ENCODE data around the gene CEP55.

Gene CEP55

GRCh38 chr10:93469454-93469853, 27.0 kb upstream of the CEP55 start:
- DNase-seq (ENCODE audit: low read depth): no peak

- peak; percentile 97 for DNase-seq (ENCODE audit: low read depth)
Observed at GRCh38 chr10:93471110-93471651, 25.2 kb upstream of the CEP55 start.

GRCh38 chr10:93473161-93473560, 23.3 kb upstream of the CEP55 start:
- DNase-seq (ENCODE audit: low read depth): no peak

- no peak for DNase-seq (ENCODE audit: low read depth)
Observed at GRCh38 chr10:93473804-93474472, 22.5 kb upstream of the CEP55 start.

- DNase-seq (ENCODE audit: low read depth): no peak
Observed at GRCh38 chr10:93475227-93475626, 21.2 kb upstream of the CEP55 start.

- peak; percentile 92 for DNase-seq (ENCODE audit: low read depth)
Observed at GRCh38 chr10:93475871-93476270, 20.5 kb upstream of the CEP55 start.

- DNase-seq (ENCODE audit: low read depth): no peak
Observed at GRCh38 chr10:93476756-93477155, 19.7 kb upstream of the CEP55 start.

GRCh38 chr10:93478873-93479272, 17.5 kb upstream of the CEP55 start:
- no peak for DNase-seq (ENCODE audit: low read depth)

- DNase-seq (ENCODE audit: low read depth): no peak
Observed at GRCh38 chr10:93481637-93482144, 14.7 kb upstream of the CEP55 start.

GRCh38 chr10:93482145-93482834, 14.1 kb upstream of the CEP55 start, which contains the start of gene MYOF:
Gene MYOF, minus strand, starts transcription at chr10:93482334. Its CDS starts 140 bp downstream, at chr10:93482194.
- DNase-seq (ENCODE audit: low read depth): peak; percentile 85

GRCh38 chr10:93485690-93486089, 10.7 kb upstream of the CEP55 start:
- DNase-seq (ENCODE audit: low read depth): no peak

GRCh38 chr10:93488956-93489528, 7.4 kb upstream of the CEP55 start:
- no peak for DNase-seq (ENCODE audit: low read depth)

- no peak for DNase-seq (ENCODE audit: low read depth)
Observed at GRCh38 chr10:93491602-93492121, 4.8 kb upstream of the CEP55 start.

GRCh38 chr10:93493162-93493561, 3.2 kb upstream of the CEP55 start:
- no peak for DNase-seq (ENCODE audit: low read depth)

GRCh38 chr10:93494494-93494893, 1.9 kb upstream of the CEP55 start:
- no peak for DNase-seq (ENCODE audit: low read depth)

- DNase-seq (ENCODE audit: low read depth): peak; percentile 23
Observed at GRCh38 chr10:93495654-93496321, 624 bp upstream of the CEP55 start.

GRCh38 chr10:93498166-93498565, 1.8 kb downstream of the CEP55 start:
- no peak for DNase-seq (ENCODE audit: low read depth)

- no peak for DNase-seq (ENCODE audit: low read depth)
Observed at GRCh38 chr10:93501650-93502049, 5.2 kb downstream of the CEP55 start.

- DNase-seq (ENCODE audit: low read depth): no peak
Observed at GRCh38 chr10:93503075-93503474, 6.7 kb downstream of the CEP55 start.

- DNase-seq (ENCODE audit: low read depth): no peak
Observed at GRCh38 chr10:93505075-93505474, 8.7 kb downstream of the CEP55 start.

GRCh38 chr10:93509816-93510215, 13.4 kb downstream of the CEP55 start:
- no peak for DNase-seq (ENCODE audit: low read depth)

GRCh38 chr10:93512565-93512964, 16.2 kb downstream of the CEP55 start:
- peak; percentile 31 for DNase-seq (ENCODE audit: low read depth)

Measured in HS-5 (cell line).